Measurements from ENCODE around the gene MMP3.

The MMP3 gene

DNA sequence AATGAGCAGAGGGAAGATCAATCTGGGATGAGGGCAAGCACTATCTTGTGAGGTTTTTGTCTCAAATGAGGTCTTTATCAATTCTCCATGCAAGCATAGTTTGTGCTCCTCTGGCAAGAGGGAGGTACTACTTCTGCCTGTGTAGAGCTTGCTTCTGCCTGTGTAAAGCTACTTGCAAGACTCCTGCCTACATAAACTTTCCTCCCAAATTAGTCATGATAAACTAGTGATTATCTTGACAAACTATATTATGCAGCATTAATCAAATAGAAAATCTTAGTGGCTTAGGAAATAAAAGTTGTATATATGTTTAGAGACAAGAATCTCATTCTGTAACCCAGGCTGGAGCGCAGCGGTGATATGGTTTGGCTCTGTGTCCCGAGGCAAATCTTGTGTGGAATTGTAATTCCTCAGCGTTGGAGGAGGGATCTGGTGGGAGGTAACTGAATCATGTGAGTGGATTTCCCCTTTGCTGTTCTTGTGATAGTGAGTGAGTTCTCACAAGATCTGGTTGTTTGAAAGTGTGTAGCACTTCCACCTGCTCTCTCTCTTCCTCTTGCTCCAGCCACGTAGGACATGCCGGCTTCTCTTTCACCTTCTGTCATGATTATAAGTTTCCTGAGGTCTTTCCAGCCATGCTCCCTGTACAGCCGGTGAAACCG lies 54.9 kb downstream of the MMP3 start:
- no peak for DNase-seq
